DMS53 treated with DMSO at 0.1 percent for 48 hours (cell line): ENCODE measurements around the gene CCDC47.

Experiments
- DNase-seq: peaks from one replicate; lab custom pipeline; 2025; ENCODE audit not compliant: unreplicated experiment; lab: John Stamatoyannopoulos, UW

Gene CCDC47

DNA sequence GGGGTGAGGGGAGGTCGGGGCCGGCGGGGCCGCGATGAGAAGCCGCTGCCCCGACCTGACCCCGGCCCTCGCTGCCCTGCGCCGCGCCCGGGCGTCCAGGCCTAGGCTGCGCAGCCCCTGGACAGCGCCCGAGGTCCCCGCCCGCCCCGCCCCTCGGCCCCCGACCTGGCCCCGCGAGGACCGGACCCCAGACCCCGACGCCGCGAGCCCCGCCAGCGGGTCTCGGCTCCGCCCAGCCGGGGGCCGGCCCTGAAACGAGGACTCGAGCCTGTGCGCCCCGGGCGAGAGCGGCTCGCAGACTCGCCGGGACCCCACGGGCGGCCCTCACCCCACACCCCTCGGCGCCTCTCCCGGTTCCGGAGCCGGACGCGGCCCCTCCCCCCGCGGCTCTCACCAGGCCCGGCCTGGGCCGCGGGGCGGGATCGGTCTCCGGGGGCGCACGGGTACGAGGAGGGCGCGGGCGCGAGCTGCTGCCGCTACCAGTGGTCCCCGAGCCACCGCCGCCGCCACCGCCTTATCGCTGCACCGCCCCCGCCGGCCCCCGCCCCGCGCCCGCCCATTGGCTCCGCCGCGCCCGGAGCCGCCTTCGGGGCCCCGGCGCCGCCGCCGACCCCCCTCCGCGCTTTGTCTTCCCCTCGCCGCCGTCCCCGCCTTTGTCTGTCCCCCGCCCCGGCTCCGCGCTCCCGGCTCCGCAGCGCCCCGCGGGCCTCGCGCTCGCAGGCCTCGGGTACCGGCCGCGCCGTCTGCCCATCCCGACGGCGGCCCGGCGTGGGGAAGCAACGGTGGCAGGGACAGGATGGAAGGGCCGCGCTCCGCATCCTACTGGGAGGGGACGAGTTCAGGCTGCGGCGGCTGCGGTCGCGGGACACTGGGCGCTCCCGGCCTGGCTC, 73.5 kb downstream of the CCDC47 start, which contains the start of gene LIMD2:
LIMD2 (minus strand) TSS at position 488 of the 890 bp plus-strand sequence. CDS start 827 bp downstream, outside the sequence.
- peak; percentile 13 for DNase-seq

DNA sequence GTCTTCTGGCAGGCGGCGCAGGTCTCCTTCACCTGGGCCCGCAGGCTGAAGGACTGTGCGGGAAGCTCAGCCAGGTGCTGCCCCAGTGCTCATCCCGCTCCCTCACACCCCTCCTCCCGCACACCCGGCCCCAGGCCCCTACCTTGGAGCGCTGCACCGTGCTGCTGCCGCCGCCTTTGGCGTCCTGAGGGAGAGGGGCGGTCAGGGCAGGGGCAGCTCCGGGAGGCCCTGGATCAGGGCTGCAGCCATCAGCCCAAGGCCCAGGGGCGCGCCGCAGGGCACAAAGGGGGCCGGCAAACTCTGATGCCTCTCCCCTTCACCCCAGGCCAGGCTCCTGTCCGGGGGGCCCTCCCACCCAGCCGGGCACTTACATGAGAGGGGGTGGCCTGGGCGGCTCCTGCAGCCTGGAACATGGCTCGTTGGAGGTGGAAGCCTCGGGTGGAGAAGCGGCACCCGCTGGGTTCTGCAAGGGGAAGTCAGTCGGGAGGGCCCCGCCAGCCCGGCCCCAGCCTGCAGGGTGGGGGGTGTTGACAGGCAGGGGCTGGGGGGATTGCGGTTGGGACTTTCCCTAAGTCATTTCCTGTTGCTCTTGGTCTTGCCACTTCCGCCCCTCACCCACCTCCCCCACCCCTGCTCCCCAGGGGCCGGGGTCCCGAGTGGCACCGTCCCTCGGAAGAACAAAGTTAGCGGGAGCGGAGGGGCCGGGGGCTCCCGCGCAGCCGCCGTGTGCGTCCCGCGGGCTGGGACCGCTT, 74.3 kb downstream of the CCDC47 start:
- no peak for DNase-seq

DNA sequence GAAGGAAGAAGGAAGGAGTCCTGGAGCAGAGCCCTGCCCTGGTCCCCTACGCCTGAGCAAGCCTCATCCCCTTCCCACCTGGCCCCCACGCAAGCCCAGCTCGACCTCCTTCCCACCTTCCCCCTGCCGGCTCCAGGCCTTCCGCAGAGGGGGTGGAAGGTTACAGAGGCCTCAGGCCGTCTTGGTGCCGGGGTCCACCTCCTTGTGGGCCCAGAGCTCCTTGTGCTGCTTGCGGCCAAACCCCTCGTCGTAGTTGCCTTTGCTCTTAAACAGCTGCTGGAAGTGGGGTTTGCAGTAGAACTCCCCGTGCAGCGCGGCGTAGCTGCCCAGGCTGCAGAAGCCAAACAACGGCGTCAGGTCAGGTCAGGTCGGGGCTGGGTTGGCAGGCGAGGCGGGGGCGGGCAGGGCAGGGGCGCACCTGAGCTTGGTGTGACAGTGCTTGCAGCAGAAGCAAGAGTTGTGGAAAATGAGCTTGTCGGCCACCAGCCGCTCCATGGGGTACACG, 75.0 kb downstream of the CCDC47 start:
- DNase-seq, result no peak

DNA sequence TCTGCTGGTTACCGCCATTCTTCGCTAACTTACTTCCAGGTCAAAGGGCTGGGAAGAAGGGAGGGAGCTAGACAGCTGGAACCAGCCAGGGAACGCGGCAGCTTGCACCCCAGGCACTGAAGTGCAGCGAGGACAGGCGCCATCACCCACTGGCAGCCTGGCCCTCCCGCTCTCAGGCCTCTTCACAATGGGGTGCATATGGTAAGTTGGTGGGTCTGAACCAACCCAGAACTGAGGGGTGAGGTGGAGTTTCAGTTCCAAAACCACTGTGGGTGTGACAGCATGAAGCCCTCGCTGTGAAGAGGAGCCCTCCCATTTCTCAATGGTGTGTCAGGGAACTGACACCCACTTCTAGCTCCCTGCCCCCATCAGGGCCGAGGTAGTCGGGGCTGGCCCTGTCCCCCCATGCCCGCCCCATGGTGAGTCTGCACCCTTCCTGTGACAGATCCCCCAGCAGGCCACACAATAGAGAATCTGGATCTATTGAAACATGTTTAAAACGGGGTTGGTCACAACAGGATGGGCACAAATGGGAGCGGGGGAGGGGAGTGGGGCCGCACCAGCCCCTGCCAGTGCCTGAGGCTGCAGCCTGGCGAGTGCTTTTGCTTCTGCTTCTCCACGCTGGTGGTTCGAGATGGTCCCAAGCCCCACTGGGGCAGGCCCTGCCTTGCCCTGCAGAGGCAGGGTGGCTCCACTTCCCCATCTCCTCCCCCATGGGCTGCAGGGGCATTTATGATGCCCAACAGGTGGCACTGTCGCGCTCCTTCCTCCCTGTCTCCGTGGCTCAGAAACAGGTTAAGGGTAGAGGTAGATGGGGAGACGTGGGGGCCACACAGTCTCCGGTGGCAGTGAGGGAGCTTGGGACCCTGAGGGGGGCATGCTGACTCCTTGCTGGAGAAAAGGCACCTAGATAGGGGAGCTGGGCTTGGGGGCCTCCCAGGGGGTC, 75.8 kb downstream of the CCDC47 start:
- peak; percentile 18 for DNase-seq

DNA sequence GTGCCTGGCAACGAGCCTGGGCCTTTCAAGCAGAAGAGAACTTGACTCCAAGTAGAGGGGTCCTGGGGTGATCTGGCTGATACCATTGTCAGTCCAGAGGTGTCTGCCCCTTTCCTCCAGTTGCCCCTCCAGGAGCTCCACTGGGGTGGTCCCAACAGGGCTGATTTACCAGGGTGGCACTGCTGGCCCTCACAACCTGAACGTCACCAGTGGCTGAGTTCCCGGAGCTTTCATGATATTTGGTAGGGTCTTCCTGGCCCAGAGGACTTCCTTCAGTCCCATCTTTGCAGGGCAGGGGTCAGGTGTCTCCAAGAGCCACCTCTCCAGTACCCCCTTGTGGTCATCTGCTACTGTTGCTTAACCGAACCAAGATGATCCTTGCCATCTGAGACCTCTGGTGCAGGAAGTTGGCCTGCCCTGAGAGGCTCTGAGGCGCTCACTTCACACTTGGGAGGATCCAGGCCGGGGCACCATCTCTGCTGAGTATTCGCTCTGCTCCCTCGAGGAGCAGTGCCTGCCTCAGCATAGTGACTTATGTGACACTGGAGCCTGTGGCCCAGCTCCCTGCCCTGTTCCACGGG, 76.9 kb downstream of the CCDC47 start:
- no peak for DNase-seq

DNA sequence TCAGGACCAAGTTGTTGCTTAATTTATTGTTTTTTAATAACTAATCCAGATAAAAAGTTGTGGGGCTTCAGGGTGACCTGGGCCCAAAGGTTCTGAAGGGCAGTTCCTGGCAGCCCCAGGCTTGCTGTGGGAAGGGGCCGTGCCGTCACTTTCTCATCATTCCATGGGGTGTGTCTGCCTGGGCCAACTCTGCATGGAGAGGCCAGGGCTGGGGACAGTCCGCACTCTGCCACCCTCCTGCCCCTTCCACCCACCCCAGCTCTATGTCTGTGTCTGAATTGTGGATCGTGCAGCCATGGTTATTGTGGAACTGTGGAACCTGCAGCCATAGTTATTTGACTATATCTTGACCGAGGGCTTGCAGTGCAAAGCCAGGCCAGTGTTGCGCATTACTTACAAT, 77.5 kb downstream of the CCDC47 start:
- no peak for DNase-seq
